CD14-positive monocyte (primary cell): Measurements from ENCODE around the gene CNTN2. TPM values are rescaled to one million over a fixed set of nuclear protein-coding genes. Genes with fewer than 3 reads are reported as not detected.

Experiments used
- DNase-seq, 3 donors: peaks; one replicate each; pipeline ENCODE4 v3.0.0-alpha.2; 2011 to 2022
- H2AFZ ChIP-seq: 2 replicates; pipeline ENCODE4 v1.6.0; 2012; ENCODE audit warnings: mild to moderate bottlenecking, low read depth, low read length, inconsistent platforms; ENCODE audit not compliant: insufficient read depth, poor library complexity, severe bottlenecking
- H3K27ac ChIP-seq, 2 donors: 1 replicate in 1 of 2; 2 replicates in 1 of 2; pipeline ENCODE4 v1.5.1; 2012 to 2013; ENCODE audit warnings: low read length in 2 of 2, control low read depth in 1 of 2, inconsistent platforms in 1 of 2, low read depth in 1 of 2, mild to moderate bottlenecking in 1 of 2
- H3K27me3 ChIP-seq, 2 donors: one replicate each; pipeline versions ENCODE4 v1.6.0 to v1.6.1; 2011 to 2013; ENCODE audit warnings: low read length in 2 of 2; ENCODE audit not compliant: control insufficient read depth in 2 of 2, insufficient read depth in 2 of 2
- H3K36me3 ChIP-seq, 2 donors: replicated peaks in 1 of 2; 1 replicate in 1 of 2; 2 replicates in 1 of 2; pipeline versions ENCODE4 v1.5.1 to v1.6.1; 2012 to 2013; ENCODE audit warnings: low read length in 2 of 2, control low read depth in 1 of 2, inconsistent platforms in 1 of 2, mild to moderate bottlenecking in 1 of 2; ENCODE audit not compliant: insufficient read depth in 2 of 2, control insufficient read depth in 1 of 2
- H3K4me1 ChIP-seq, 2 donors: 1 replicate in 1 of 2; 2 replicates in 1 of 2; pipeline versions ENCODE4 v1.5.1 to v1.6.1; 2012 to 2013; ENCODE audit warnings: low read length in 2 of 2, control low read depth in 1 of 2, inconsistent platforms in 1 of 2, mild to moderate bottlenecking in 1 of 2, moderate library complexity in 1 of 2; ENCODE audit not compliant: insufficient read depth in 2 of 2, control insufficient read depth in 1 of 2
- H3K4me2 ChIP-seq: replicated peaks from 2 replicates; pipeline ENCODE3; 2012; ENCODE audit warnings: low read length, moderate library complexity, mild to moderate bottlenecking; ENCODE audit not compliant: poor library complexity, severe bottlenecking; ENCODE audit errors: extremely low read depth
- H3K4me3 ChIP-seq, 3 experiments: fragments of 200-600 bp in 1 of 3; sonication (generic) in 1 of 3; replicated peaks in 1 of 3; 1 replicate in 2 of 3; 2 replicates in 1 of 3; pipeline ENCODE4 v1.5.1; 2011 to 2013; ENCODE audit warnings: low read length in 3 of 3, mild to moderate bottlenecking in 3 of 3, control low read depth in 2 of 3, low read depth in 2 of 3, inconsistent platforms in 1 of 3, moderate library complexity in 1 of 3
- H3K79me2 ChIP-seq: 2 replicates; pipeline ENCODE4 v1.6.0; 2012; ENCODE audit warnings: mild to moderate bottlenecking, control low read depth, inconsistent platforms, low read length, moderate library complexity; ENCODE audit not compliant: insufficient read depth
- H3K9ac ChIP-seq: 2 replicates; pipeline ENCODE4 v1.6.0; 2017; ENCODE audit warnings: low read length, mild to moderate bottlenecking; ENCODE audit not compliant: insufficient read depth, poor library complexity, severe bottlenecking
- H3K9me3 ChIP-seq, 2 donors: replicated peaks in 1 of 2; 1 replicate in 1 of 2; 2 replicates in 1 of 2; pipeline versions ENCODE4 v1.5.1 to v1.6.1; 2012 to 2013; ENCODE audit warnings: low read length in 2 of 2, control low read depth in 1 of 2; ENCODE audit not compliant: control insufficient read depth in 1 of 2, insufficient read depth in 1 of 2
- H4K20me1 ChIP-seq: 2 replicates; pipeline ENCODE4 v1.6.0; 2012; ENCODE audit warnings: mild to moderate bottlenecking, low read length, control low read depth, moderate library complexity; ENCODE audit not compliant: insufficient read depth
- H3K27ac Mint-ChIP-seq, 7 donors: one replicate each; pipeline ENCODE4 v1.8.0; 2020; ENCODE audit warnings: mild to moderate bottlenecking in 7 of 7, mixed read lengths in 7 of 7, moderate library complexity in 6 of 7, inconsistent platforms in 2 of 7
- H3K27me3 Mint-ChIP-seq, 3 donors: one replicate each; pipeline ENCODE4 v1.8.0; 2021 to 2022; ENCODE audit warnings: low read depth in 3 of 3, mild to moderate bottlenecking in 3 of 3, mixed read lengths in 3 of 3, moderate library complexity in 3 of 3, inconsistent platforms in 1 of 3
- H3K36me3 Mint-ChIP-seq, 2 donors: one replicate each; pipeline ENCODE4 v1.8.0; 2020; ENCODE audit warnings: mixed read lengths in 2 of 2, inconsistent platforms in 1 of 2, mild to moderate bottlenecking in 1 of 2
- H3K4me1 Mint-ChIP-seq: one replicate; pipeline ENCODE4 v1.8.0; 2020; ENCODE audit warnings: mild to moderate bottlenecking, mixed read lengths
- H3K4me3 Mint-ChIP-seq, 2 donors: one replicate each; pipeline ENCODE4 v1.8.0; 2020; ENCODE audit warnings: mild to moderate bottlenecking in 2 of 2, mixed read lengths in 2 of 2, moderate library complexity in 1 of 2
- H3K9me3 Mint-ChIP-seq, 7 donors: one replicate each; pipeline ENCODE4 v1.8.0; 2020 to 2022; ENCODE audit warnings: mixed read lengths in 7 of 7, mild to moderate bottlenecking in 6 of 7, moderate library complexity in 6 of 7, inconsistent platforms in 2 of 7
- CTCF ChIP-seq: fragments of 200-600 bp; IDR thresholded peaks from one replicate; pipeline ENCODE4 v1.8.0; 2022; ENCODE audit warnings: antibody characterized with exemption, mild to moderate bottlenecking
- WGBS: methylation state at CpG from one replicate; pipeline ENCODE4 v1.1.5; 2013; ENCODE audit warnings: missing lambda C conversion rate; ENCODE audit not compliant: insufficient coverage; 5-methylcytosine and 5-hydroxymethylcytosine counted together
- intact Hi-C, 2 donors: fragments of 100-400 bp; cut with micrococcal nuclease; formaldehyde crosslinking; loops; one replicate each; pipeline versions ENCODE4 v1.15.0 to v1.15.1; 2023
- polyA plus RNA-seq, 3 donors: library from polyadenylated mRNA; depleted of rRNA in 1 of 3; unstranded in 2 of 3; stranded (reverse) in 1 of 3; fragments of 300-500 nt in 2 of 3; fragments of >200 nt in 1 of 3; fragmentation: Illumina TruSeq in 2 of 3; gene quantifications; 1 replicate in 2 of 3; 2 replicates in 1 of 3; pipeline ENCODE4 v1.2.3, GENCODE V29; 2012 to 2021

Gene CNTN2
- polyA plus RNA-seq, 3 donors: not detected

GRCh38 chr1:205127646-205128045 is 84.6 kb downstream of the CNTN2 start:
- peaks cover 16% of the 10 kb centered on the region for H3K4me1 Mint-ChIP-seq
- peaks cover 0 to 6% (median 0%) of the 10 kb centered on the region in 7 donors for H3K9me3 Mint-ChIP-seq
- peak; percentile 18 to 33 (median 23) for DNase-seq
- H3K27me3 Mint-ChIP-seq: no peaks in the 10 kb centered on the region
- no peak overlapping the region for H3K4me3 Mint-ChIP-seq
- Histone ChIP-seq H3K4me1 (peaks cover 5 to 11% of the 10 kb centered on the region in 2 donors), H2AFZ (no peak overlapping the region), H3K9me3 (no peaks in the 10 kb centered on the region), H3K36me3 (no peaks in the 10 kb centered on the region), H4K20me1 (no peaks in the 10 kb centered on the region), H3K4me3 (no peak overlapping the region), H3K9ac (no peak overlapping the region), H3K27me3 (no peaks in the 10 kb centered on the region), H3K27ac (no peak overlapping the region), H3K79me2 (no peaks in the 10 kb centered on the region), H3K4me2 (no peak overlapping the region)
- no peaks in the 10 kb centered on the region for H3K36me3 Mint-ChIP-seq
- peak overlapping the region in 2 of 7 donors; percentile 45 to 59 for H3K27ac Mint-ChIP-seq
- WGBS: 100% methylated on average over 1 of the region's 3 CpGs
- no peak for TF ChIP-seq CTCF
- intact Hi-C loops: loop anchor here in 1 of 2 donors (10.0 kb wide), 1 partner anchor 127 kb away; no protein-coding TSS in a partner anchor

Other genes with a start within 250 kb of the CNTN2 start
- under 1 TPM in 1 of 3 donors, not detected in 2; 0.08 TPM for gene NFASC, start 172.3 kb upstream of the CNTN2 start, polyA plus RNA-seq
- gene TMEM81, start 41.2 kb downstream of the CNTN2 start, polyA plus RNA-seq: 1 to 10 TPM in 1 of 3 donors, under 1 TPM in 2; 0.17 to 1.5 (median 0.36) TPM
- gene RBBP5, start 78.8 kb downstream of the CNTN2 start, polyA plus RNA-seq: 10 to 100 TPM in 1 of 3 donors, 1 to 10 TPM in 2; 4.9 to 10.2 (median 8.1) TPM
- 1 to 10 TPM; 2.9 to 6.5 (median 3.8) TPM for gene DSTYK, start 168.5 kb downstream of the CNTN2 start, polyA plus RNA-seq
- under 1 TPM in 2 of 3 donors, not detected in 1; 0.16 to 0.27 TPM for gene TMCC2, start 184.7 kb downstream of the CNTN2 start, polyA plus RNA-seq